ENCODE measurements around the gene SPON1. TPM values are rescaled to one million over a fixed set of nuclear protein-coding genes. Genes with fewer than 3 reads are reported as not detected.

SPON1 gene
- total RNA-seq, 1 experiment from 2014 or later: 6.4 TPM

DNA sequence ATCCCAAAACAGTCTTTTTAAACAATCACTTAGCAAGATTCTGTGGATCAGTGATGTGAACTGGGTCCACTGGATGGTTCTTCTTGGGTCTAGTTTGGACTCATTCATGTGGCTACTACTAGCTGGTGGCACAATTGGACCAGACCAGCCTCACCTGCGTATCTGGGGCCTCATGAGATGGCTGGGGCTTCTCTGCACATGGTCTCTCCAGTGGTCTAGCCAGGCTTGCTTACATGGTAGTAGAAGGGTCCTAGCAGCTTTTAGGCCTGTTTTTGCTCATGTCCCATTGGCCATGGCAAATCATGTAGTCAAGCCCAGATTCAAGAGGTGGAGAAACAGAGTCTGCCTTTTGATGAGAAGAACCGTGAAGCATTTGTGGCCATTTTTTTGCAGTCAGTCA, 302.4 kb downstream of the SPON1 start:
- TF ChIP-seq ZNF396 (CRISPR knock-in tag; IDR thresholded peaks at IDR 0.05; ENCODE audit: borderline replicate concordance) (no peak), ZNF416 (CRISPR knock-in tag; IDR thresholded peaks at IDR 0.05) (no peak), KAT7 (CRISPR knock-in tag; IDR thresholded peaks at IDR 0.05; ENCODE audit: borderline replicate concordance) (no peak)
- TF ChIP-seq, protein P1, sequence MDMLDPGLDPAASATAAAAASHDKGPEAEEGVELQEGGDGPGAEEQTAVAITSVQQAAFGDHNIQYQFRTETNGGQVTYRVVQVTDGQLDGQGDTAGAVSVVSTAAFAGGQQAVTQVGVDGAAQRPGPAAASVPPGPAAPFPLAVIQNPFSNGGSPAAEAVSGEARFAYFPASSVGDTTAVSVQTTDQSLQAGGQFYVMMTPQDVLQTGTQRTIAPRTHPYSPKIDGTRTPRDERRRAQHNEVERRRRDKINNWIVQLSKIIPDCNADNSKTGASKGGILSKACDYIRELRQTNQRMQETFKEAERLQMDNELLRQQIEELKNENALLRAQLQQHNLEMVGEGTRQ (CRISPR knock-in tag; IDR thresholded peaks at IDR 0.05): no peak
- TF ChIP-seq, protein P2, sequence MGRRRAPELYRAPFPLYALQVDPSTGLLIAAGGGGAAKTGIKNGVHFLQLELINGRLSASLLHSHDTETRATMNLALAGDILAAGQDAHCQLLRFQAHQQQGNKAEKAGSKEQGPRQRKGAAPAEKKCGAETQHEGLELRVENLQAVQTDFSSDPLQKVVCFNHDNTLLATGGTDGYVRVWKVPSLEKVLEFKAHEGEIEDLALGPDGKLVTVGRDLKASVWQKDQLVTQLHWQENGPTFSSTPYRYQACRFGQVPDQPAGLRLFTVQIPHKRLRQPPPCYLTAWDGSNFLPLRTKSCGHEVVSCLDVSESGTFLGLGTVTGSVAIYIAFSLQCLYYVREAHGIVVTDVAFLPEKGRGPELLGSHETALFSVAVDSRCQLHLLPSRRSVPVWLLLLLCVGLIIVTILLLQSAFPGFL (CRISPR knock-in tag; IDR thresholded peaks at IDR 0.05; ENCODE audit: borderline replicate concordance): no peak
- Mint-ChIP-seq H3K4me1 (peaks cover 4% of the 10 kb centered on the region), H3K27me3 (ENCODE audit: low read depth) (peaks cover 12% of the 10 kb centered on the region), H3K27ac (no peak overlapping the region), H3K4me3 (no peak overlapping the region), H3K9me3 (peaks cover 53% of the 10 kb centered on the region), H3K36me3 (peaks cover 67% of the 10 kb centered on the region)
- ATAC-seq (no peak), DNase-seq (ENCODE audit: low spot score) (no peak)
- CTCF ChIA-PET: no interaction called here
- POLR2A ChIA-PET: interaction anchor here (0.5 kb wide), 1 partner anchor 90 kb away, joined by 4 read pairs; no protein-coding TSS in a partner anchor

DNA sequence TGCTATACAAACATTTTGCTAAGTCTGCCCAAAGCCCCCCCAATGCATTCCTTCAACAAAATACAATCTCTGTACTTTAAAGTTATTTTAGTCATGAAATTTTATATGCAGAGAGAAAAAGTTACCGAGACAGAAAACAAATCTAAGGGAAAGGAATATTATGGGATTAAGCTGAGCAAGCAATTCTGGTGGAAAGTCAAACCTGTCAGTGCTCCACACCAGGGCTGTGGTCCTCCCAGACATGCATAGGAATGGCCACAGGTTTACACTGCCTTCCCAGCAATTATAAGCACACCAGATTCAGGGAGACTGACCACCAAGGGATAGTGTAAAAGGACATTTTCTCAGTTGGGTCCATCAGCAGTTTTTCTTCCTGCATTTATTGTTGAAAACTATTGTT, 304.1 kb downstream of the SPON1 start:
- POLR2A ChIA-PET: no interaction called here
- no peak overlapping the region for H3K4me3 Mint-ChIP-seq
- H3K27me3 Mint-ChIP-seq (ENCODE audit: low read depth): peaks cover 12% of the 10 kb centered on the region
- peaks cover 78% of the 10 kb centered on the region for H3K36me3 Mint-ChIP-seq
- TF ChIP-seq, protein P3, sequence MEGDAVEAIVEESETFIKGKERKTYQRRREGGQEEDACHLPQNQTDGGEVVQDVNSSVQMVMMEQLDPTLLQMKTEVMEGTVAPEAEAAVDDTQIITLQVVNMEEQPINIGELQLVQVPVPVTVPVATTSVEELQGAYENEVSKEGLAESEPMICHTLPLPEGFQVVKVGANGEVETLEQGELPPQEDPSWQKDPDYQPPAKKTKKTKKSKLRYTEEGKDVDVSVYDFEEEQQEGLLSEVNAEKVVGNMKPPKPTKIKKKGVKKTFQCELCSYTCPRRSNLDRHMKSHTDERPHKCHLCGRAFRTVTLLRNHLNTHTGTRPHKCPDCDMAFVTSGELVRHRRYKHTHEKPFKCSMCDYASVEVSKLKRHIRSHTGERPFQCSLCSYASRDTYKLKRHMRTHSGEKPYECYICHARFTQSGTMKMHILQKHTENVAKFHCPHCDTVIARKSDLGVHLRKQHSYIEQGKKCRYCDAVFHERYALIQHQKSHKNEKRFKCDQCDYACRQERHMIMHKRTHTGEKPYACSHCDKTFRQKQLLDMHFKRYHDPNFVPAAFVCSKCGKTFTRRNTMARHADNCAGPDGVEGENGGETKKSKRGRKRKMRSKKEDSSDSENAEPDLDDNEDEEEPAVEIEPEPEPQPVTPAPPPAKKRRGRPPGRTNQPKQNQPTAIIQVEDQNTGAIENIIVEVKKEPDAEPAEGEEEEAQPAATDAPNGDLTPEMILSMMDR (IDR thresholded peaks at IDR 0.05): no peak
- TF ChIP-seq ESRRA (CRISPR knock-in tag; IDR thresholded peaks at IDR 0.05; ENCODE audit: borderline replicate concordance): no peak
- TF ChIP-seq, protein P4, sequence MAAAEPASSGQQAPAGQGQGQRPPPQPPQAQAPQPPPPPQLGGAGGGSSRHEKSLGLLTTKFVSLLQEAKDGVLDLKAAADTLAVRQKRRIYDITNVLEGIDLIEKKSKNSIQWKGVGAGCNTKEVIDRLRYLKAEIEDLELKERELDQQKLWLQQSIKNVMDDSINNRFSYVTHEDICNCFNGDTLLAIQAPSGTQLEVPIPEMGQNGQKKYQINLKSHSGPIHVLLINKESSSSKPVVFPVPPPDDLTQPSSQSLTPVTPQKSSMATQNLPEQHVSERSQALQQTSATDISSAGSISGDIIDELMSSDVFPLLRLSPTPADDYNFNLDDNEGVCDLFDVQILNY (CRISPR knock-in tag; IDR thresholded peaks at IDR 0.05): no peak
- no peak for TF ChIP-seq TEAD4 (CRISPR knock-in tag; IDR thresholded peaks at IDR 0.05)
- TF ChIP-seq, protein P5, sequence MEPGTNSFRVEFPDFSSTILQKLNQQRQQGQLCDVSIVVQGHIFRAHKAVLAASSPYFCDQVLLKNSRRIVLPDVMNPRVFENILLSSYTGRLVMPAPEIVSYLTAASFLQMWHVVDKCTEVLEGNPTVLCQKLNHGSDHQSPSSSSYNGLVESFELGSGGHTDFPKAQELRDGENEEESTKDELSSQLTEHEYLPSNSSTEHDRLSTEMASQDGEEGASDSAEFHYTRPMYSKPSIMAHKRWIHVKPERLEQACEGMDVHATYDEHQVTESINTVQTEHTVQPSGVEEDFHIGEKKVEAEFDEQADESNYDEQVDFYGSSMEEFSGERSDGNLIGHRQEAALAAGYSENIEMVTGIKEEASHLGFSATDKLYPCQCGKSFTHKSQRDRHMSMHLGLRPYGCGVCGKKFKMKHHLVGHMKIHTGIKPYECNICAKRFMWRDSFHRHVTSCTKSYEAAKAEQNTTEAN (CRISPR knock-in tag; IDR thresholded peaks at IDR 0.05): no peak
- TF ChIP-seq MXD4 (CRISPR knock-in tag; IDR thresholded peaks at IDR 0.05; ENCODE audit: borderline replicate concordance): no peak
- no peak for TF ChIP-seq SMAD4 (CRISPR knock-in tag; IDR thresholded peaks at IDR 0.05)
- TF ChIP-seq, protein P6, sequence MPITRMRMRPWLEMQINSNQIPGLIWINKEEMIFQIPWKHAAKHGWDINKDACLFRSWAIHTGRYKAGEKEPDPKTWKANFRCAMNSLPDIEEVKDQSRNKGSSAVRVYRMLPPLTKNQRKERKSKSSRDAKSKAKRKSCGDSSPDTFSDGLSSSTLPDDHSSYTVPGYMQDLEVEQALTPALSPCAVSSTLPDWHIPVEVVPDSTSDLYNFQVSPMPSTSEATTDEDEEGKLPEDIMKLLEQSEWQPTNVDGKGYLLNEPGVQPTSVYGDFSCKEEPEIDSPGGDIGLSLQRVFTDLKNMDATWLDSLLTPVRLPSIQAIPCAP (CRISPR knock-in tag; IDR thresholded peaks at IDR 0.05): no peak
- TF ChIP-seq, protein P1 (CRISPR knock-in tag; IDR thresholded peaks at IDR 0.05): no peak
- TF ChIP-seq HMGA2 (CRISPR knock-in tag; IDR thresholded peaks at IDR 0.05): no peak
- H3K27ac Mint-ChIP-seq: no peak overlapping the region
- ATAC-seq (no peak), DNase-seq (ENCODE audit: low spot score) (no peak)
- CTCF ChIA-PET: interaction anchor here (0.9 kb wide), 1 partner anchor 52 kb away, joined by 3 read pairs; no protein-coding TSS in a partner anchor
- H3K9me3 Mint-ChIP-seq: peaks cover 53% of the 10 kb centered on the region
- peaks cover 4% of the 10 kb centered on the region for H3K4me1 Mint-ChIP-seq
